Activated T-helper 2 cell treated with anti-CD3 and anti-CD28 coated beads, Interferon-gamma antibody, Interleukin-2, Interleukin-4, amounts not matched to agents 10 μg/mL and 5 μg/mL and 100 μg/mL, durations not matched to agents 14 hours and 24 hours and 36 hours (primary cell): Measurements from ENCODE around the gene TEDC1. TPM values are rescaled to one million over a fixed set of nuclear protein-coding genes. Genes with fewer than 3 reads are reported as not detected.

Experiments
- DNase-seq: peaks from one replicate; pipeline ENCODE4 v3.0.0; 2021; ENCODE audit warnings: low spot score
- H3K27ac Mint-ChIP-seq: one replicate; pipeline ENCODE4 v1.8.0; 2021; ENCODE audit warnings: mixed read lengths
- H3K27me3 Mint-ChIP-seq: one replicate; pipeline ENCODE4 v1.8.0; 2021; ENCODE audit warnings: low read depth, mixed read lengths
- H3K36me3 Mint-ChIP-seq: one replicate; pipeline ENCODE4 v1.8.0; 2021; ENCODE audit warnings: low read depth, mixed read lengths
- H3K4me1 Mint-ChIP-seq: one replicate; pipeline ENCODE4 v1.8.0; 2021; ENCODE audit warnings: low read depth, mixed read lengths
- H3K4me3 Mint-ChIP-seq: one replicate; pipeline ENCODE4 v1.8.0; 2021; ENCODE audit warnings: low read depth, mild to moderate bottlenecking, moderate library complexity, mixed read lengths
- H3K9me3 Mint-ChIP-seq: one replicate; pipeline ENCODE4 v1.8.0; 2021; ENCODE audit warnings: mixed read lengths
- intact Hi-C: fragments of 100-400 bp; cut with micrococcal nuclease; formaldehyde crosslinking; loops from one replicate; pipeline ENCODE4 v1.15.1; 2023
- total RNA-seq: library from RNA; stranded (reverse); gene quantifications from 2 replicates; pipeline ENCODE4 v1.2.3, GENCODE V29; 2022

TEDC1 gene
- total RNA-seq, 1 donor from 2014 or later: 38.2 TPM

GRCh38 chr14:105479431-105480158, 11.5 kb upstream of the TEDC1 start:
- peaks cover 26% of the 10 kb centered on the region for H3K4me1 Mint-ChIP-seq
- intact Hi-C loops: loop anchor here (2.0 to 10.0 kb wide), 3 partner anchors 49 to 685 kb away; partner anchors contain the start of gene AKT1
- H3K4me3 Mint-ChIP-seq: no peak overlapping the region
- DNase-seq: no peak
- no peaks in the 10 kb centered on the region for H3K9me3 Mint-ChIP-seq
- peaks cover 5% of the 10 kb centered on the region for H3K36me3 Mint-ChIP-seq
- H3K27ac Mint-ChIP-seq: no peak overlapping the region
- H3K27me3 Mint-ChIP-seq: peaks cover 34% of the 10 kb centered on the region

GRCh38 chr14:105480199-105480746, 10.8 kb upstream of the TEDC1 start:
- Mint-ChIP-seq H3K4me1 (peaks cover 27% of the 10 kb centered on the region), H3K27ac (no peak overlapping the region), H3K27me3 (peaks cover 33% of the 10 kb centered on the region), H3K9me3 (no peaks in the 10 kb centered on the region), H3K4me3 (no peak overlapping the region), H3K36me3 (peaks cover 5% of the 10 kb centered on the region)
- DNase-seq: no peak
- intact Hi-C loops: loop anchor here (2.0 to 10.0 kb wide), 3 partner anchors 49 to 685 kb away; partner anchors contain the start of gene AKT1

- H3K36me3 Mint-ChIP-seq: peaks cover 5% of the 10 kb centered on the region
- peak overlapping the region; percentile 97 for H3K27ac Mint-ChIP-seq
- peaks cover 27% of the 10 kb centered on the region for H3K4me1 Mint-ChIP-seq
- H3K27me3 Mint-ChIP-seq: peaks cover 27% of the 10 kb centered on the region
- peak overlapping the region; percentile 41 for H3K4me3 Mint-ChIP-seq
- intact Hi-C loops: loop anchor here (2.0 to 10.0 kb wide), 3 partner anchors 48 to 686 kb away; partner anchors contain the start of gene AKT1
- peak; percentile 84 for DNase-seq
- H3K9me3 Mint-ChIP-seq: no peaks in the 10 kb centered on the region
Observed at GRCh38 chr14:105480807-105481801, 9.9 kb upstream of the TEDC1 start.

- Mint-ChIP-seq H3K9me3 (no peaks in the 10 kb centered on the region), H3K4me3 (peak overlapping the region; percentile 60), H3K4me1 (peaks cover 27% of the 10 kb centered on the region), H3K36me3 (peaks cover 5% of the 10 kb centered on the region), H3K27ac (peak overlapping the region; percentile 97), H3K27me3 (peaks cover 19% of the 10 kb centered on the region)
- intact Hi-C loops: loop anchor here (1.0 to 10.0 kb wide), 5 partner anchors 9 to 687 kb away; partner anchors contain the start of genes AKT1, GPR132 and TEDC1
- DNase-seq: peak; percentile 93
Observed at GRCh38 chr14:105481886-105482457, 9.1 kb upstream of the TEDC1 start.

GRCh38 chr14:105482486-105483110, 8.4 kb upstream of the TEDC1 start:
- DNase-seq: no peak
- Mint-ChIP-seq H3K27me3 (peaks cover 13% of the 10 kb centered on the region), H3K4me1 (peaks cover 24% of the 10 kb centered on the region), H3K27ac (peak overlapping the region; percentile 97), H3K36me3 (no peaks in the 10 kb centered on the region), H3K4me3 (peak overlapping the region; percentile 33), H3K9me3 (no peaks in the 10 kb centered on the region)
- intact Hi-C loops: loop anchor here (1.0 to 10.0 kb wide), 3 partner anchors 9 to 688 kb away; partner anchors contain the start of genes AKT1, GPR132 and TEDC1

- Mint-ChIP-seq H3K36me3 (no peaks in the 10 kb centered on the region), H3K27me3 (peaks cover 13% of the 10 kb centered on the region), H3K4me3 (no peak overlapping the region), H3K9me3 (no peaks in the 10 kb centered on the region), H3K4me1 (peaks cover 24% of the 10 kb centered on the region), H3K27ac (peak overlapping the region; percentile 97)
- intact Hi-C loops: loop anchor here (2.0 to 10.0 kb wide), 2 partner anchors 419 to 689 kb away; partner anchors contain the start of genes AKT1 and GPR132
- no peak for DNase-seq
Observed at GRCh38 chr14:105483300-105484068, 7.6 kb upstream of the TEDC1 start.

GRCh38 chr14:105484069-105484996, 6.7 kb upstream of the TEDC1 start:
- no peak overlapping the region for H3K4me3 Mint-ChIP-seq
- intact Hi-C loops: loop anchor here (10.0 kb wide), 1 partner anchor 690 kb away; the partner anchor contains the start of gene AKT1
- H3K27me3 Mint-ChIP-seq: peaks cover 12% of the 10 kb centered on the region
- DNase-seq: peak; percentile 45
- peaks cover 28% of the 10 kb centered on the region for H3K4me1 Mint-ChIP-seq
- peak overlapping the region; percentile 49 for H3K27ac Mint-ChIP-seq
- peaks cover 2% of the 10 kb centered on the region for H3K36me3 Mint-ChIP-seq
- no peaks in the 10 kb centered on the region for H3K9me3 Mint-ChIP-seq

- H3K27ac Mint-ChIP-seq: no peak overlapping the region
- H3K36me3 Mint-ChIP-seq: peaks cover 6% of the 10 kb centered on the region
- H3K27me3 Mint-ChIP-seq: peaks cover 5% of the 10 kb centered on the region
- intact Hi-C loops: loop anchor here (5.0 to 10.0 kb wide), 2 partner anchors 68 to 690 kb away; partner anchors contain the start of genes AKT1 and MTA1
- peaks cover 27% of the 10 kb centered on the region for H3K4me1 Mint-ChIP-seq
- no peak for DNase-seq
- H3K9me3 Mint-ChIP-seq: no peaks in the 10 kb centered on the region
- H3K4me3 Mint-ChIP-seq: no peak overlapping the region
Observed at GRCh38 chr14:105484997-105485393, 6.1 kb upstream of the TEDC1 start.

GRCh38 chr14:105485739-105486162, 5.3 kb upstream of the TEDC1 start:
- DNase-seq: peak; percentile 46
- Mint-ChIP-seq H3K36me3 (peaks cover 6% of the 10 kb centered on the region), H3K27me3 (peaks cover 3% of the 10 kb centered on the region), H3K9me3 (no peaks in the 10 kb centered on the region), H3K27ac (peak overlapping the region; percentile 58), H3K4me1 (peaks cover 26% of the 10 kb centered on the region), H3K4me3 (peak overlapping the region; percentile 18)
- intact Hi-C loops: loop anchor here (5.0 to 10.0 kb wide), 2 partner anchors 68 to 691 kb away; partner anchors contain the start of genes AKT1 and MTA1
